ENCODE measurements around the gene TXK.

DNA sequence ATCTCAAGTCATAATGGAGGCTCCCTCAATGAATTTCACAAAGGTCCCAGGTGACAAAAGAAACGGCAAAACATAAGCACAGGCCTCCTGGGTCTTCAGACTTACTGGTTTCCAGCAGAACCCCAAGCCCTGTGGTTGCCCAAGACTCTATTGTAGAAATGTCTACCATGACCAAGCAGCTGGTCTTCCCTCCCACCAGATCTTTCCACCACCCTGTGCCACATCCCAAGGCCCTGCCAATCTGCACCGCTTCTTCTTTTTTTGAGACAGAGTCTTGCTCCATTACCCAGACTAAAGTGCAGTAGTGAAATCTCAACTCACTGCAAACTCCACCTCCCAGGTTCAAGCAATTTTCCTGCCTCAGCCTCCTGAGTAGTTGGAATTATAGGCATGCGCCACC is 23.2 kb upstream of the TXK start:
- TF ChIP-seq POLR2AphosphoS5 (IDR thresholded peaks at IDR 0.05; ENCODE audit: low read depth, low read length) (no peak), POLR2A (IDR thresholded peaks at IDR 0.05; ENCODE audit: borderline replicate concordance, extremely low read depth, insufficient read depth, insufficient read length) (no peak), EZH2 (IDR thresholded peaks at IDR 0.05) (no peak), JUND (IDR thresholded peaks at IDR 0.05) (no peak)
- TF ChIP-seq, protein P1, sequence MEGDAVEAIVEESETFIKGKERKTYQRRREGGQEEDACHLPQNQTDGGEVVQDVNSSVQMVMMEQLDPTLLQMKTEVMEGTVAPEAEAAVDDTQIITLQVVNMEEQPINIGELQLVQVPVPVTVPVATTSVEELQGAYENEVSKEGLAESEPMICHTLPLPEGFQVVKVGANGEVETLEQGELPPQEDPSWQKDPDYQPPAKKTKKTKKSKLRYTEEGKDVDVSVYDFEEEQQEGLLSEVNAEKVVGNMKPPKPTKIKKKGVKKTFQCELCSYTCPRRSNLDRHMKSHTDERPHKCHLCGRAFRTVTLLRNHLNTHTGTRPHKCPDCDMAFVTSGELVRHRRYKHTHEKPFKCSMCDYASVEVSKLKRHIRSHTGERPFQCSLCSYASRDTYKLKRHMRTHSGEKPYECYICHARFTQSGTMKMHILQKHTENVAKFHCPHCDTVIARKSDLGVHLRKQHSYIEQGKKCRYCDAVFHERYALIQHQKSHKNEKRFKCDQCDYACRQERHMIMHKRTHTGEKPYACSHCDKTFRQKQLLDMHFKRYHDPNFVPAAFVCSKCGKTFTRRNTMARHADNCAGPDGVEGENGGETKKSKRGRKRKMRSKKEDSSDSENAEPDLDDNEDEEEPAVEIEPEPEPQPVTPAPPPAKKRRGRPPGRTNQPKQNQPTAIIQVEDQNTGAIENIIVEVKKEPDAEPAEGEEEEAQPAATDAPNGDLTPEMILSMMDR (IDR thresholded peaks at IDR 0.05 in 2 of 3, conservative IDR thresholded peaks at IDR 0.05 in 1 of 3; ENCODE audit: borderline replicate concordance in 1 of 3, insufficient read depth in 1 of 3, low read depth in 2 of 3, low read length in 2 of 3): no peak

All from HCT116 (cell line).